ENCODE data around the gene ATE1.

DNA sequence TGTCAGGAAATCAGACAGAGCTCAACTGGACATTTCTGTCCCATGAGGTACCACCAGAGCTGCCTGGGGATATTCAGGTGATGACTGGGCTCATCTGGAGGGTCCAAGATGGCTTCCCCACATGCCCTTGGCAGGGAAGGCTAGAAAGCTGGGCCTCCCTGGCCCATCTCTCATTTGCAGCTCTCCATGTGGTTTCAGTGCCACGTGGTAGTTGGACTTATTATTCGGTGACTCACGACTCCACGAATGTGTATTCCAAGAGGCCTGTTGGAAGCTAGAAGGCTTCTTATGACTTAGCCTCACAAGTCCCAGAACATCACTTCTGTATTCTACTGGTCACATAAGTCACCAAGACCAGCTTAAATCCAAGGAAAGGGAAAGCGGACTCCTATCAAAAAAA, 24.4 kb upstream of the ATE1 start:
- TF ChIP-seq CTCF (IDR thresholded peaks at IDR 0.05) (no peak), POLR2A (IDR thresholded peaks at IDR 0.05) (no peak)

Measured in heart left ventricle (tissue), 13 donors.